MM.1S (cell line): Measurements from ENCODE around the gene ARL6IP5.

Source experiments
- EZH2phosphoT487 ChIP-seq: fragments of 300-600 bp; sonication (generic); IDR thresholded peaks from 2 replicates; pipeline ENCODE4 v1.6.1; 2018; ENCODE audit warnings: antibody characterized with exemption, low read length
- TF ChIP-seq, protein P1 (sequence below): fragments of 300-600 bp; sonication (generic); IDR thresholded peaks from 2 replicates; pipeline ENCODE4 v1.5.1; 2016; ENCODE audit warnings: antibody characterized with exemption, low read length, mixed read lengths

- TF ChIP-seq, protein P1, sequence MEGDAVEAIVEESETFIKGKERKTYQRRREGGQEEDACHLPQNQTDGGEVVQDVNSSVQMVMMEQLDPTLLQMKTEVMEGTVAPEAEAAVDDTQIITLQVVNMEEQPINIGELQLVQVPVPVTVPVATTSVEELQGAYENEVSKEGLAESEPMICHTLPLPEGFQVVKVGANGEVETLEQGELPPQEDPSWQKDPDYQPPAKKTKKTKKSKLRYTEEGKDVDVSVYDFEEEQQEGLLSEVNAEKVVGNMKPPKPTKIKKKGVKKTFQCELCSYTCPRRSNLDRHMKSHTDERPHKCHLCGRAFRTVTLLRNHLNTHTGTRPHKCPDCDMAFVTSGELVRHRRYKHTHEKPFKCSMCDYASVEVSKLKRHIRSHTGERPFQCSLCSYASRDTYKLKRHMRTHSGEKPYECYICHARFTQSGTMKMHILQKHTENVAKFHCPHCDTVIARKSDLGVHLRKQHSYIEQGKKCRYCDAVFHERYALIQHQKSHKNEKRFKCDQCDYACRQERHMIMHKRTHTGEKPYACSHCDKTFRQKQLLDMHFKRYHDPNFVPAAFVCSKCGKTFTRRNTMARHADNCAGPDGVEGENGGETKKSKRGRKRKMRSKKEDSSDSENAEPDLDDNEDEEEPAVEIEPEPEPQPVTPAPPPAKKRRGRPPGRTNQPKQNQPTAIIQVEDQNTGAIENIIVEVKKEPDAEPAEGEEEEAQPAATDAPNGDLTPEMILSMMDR: no peak
- TF ChIP-seq EZH2phosphoT487: no peak
Observed at GRCh38 chr3:69108811-69109210, 24.1 kb downstream of the ARL6IP5 start.
